GM18505 (cell line): Measurements from ENCODE around the gene KAZN.

Source experiments
- ATAC-seq: cut with Tn5 transposase; IDR thresholded peaks from one replicate; pipeline ENCODE4 v1.9.1; 2021; ENCODE audit not compliant: unreplicated experiment
- POLR2A ChIP-seq: IDR thresholded peaks from 4 replicates; pipeline ENCODE4 v1.6.1; 2011; ENCODE audit warnings: borderline replicate concordance; ENCODE audit not compliant: insufficient read depth, insufficient read length; ENCODE audit errors: extremely low read depth

KAZN gene

GRCh38 chr1:15075175-15075574, 476.7 kb downstream of the KAZN start:
- no peak for TF ChIP-seq POLR2A
- ATAC-seq, result no peak

- TF ChIP-seq POLR2A, result no peak
- no peak for ATAC-seq
These were observed 477.3 kb downstream of the KAZN start for GRCh38 chr1:15075817-15076216.

GRCh38 chr1:15076807-15077206, 478.3 kb downstream of the KAZN start:
- no peak for ATAC-seq
- no peak for TF ChIP-seq POLR2A

- no peak for ATAC-seq
These were observed 478.9 kb downstream of the KAZN start for GRCh38 chr1:15077384-15077783.

GRCh38 chr1:15080328-15081007, 482.0 kb downstream of the KAZN start:
- no peak for TF ChIP-seq POLR2A
- no peak for ATAC-seq

More at GRCh38 chr1:15077384-15077783, 478.9 kb downstream of the KAZN start:
- no peak for TF ChIP-seq POLR2A

- no peak for TF ChIP-seq POLR2A
- ATAC-seq, result no peak
These were observed 482.6 kb downstream of the KAZN start for GRCh38 chr1:15081102-15081501.

DNA sequence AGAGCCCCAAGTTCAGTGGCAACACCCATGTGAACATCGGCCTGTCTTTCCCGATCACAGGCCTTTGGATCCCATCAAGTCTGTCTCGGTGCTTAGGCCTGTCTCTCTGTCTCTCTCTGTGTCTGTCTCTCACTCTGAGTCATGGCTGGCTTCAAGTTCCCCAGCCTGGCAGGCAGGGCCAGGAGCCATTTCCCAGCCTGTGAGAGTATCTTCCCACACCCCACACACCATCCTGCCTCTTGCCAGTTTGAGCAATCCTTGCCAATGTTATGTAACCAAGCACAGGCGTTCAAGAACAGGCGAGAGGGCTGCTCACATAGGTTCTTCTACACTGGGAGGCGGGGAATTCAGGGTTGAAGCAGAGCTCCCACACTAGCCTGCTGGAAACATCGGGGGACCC, 485.1 kb downstream of the KAZN start:
- TF ChIP-seq POLR2A, result no peak
- ATAC-seq, result no peak

DNA sequence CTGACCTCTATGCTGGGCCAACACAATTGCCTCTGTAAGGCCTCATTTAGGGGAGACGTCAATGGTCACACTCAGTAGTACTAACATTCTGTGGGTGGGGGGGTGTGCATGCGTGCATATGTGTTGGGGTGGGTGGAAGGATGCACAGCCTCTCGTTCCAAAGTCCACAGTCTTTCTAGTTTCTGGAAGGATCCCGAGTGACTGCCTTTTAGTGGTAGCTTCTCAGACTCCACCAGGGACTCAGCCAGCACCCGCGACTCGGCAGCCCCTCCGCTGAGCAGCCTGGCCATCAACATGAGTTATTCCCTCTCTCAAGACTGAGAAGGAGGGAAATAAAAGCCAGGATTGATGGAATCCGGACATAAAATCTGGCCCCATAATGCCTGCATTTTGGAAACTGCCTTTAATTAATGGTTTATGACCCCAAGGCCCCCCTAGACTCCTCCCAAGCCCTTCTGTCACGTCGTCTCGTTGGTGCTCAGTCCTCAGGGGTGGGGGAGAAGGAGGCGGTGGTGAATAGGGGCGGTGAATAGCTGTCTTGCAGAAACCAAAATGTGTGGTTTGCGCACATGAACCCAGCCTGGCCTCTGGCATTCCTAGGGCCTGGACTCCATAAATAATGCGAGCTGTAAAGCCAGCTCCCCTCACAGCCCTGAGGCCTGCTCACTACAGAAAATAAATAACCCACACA, 489.9 kb downstream of the KAZN start:
- TF ChIP-seq POLR2A, result no peak
- ATAC-seq, result no peak

GRCh38 chr1:15089258-15089992, 490.9 kb downstream of the KAZN start:
- ATAC-seq, result no peak
- TF ChIP-seq POLR2A, result no peak

DNA sequence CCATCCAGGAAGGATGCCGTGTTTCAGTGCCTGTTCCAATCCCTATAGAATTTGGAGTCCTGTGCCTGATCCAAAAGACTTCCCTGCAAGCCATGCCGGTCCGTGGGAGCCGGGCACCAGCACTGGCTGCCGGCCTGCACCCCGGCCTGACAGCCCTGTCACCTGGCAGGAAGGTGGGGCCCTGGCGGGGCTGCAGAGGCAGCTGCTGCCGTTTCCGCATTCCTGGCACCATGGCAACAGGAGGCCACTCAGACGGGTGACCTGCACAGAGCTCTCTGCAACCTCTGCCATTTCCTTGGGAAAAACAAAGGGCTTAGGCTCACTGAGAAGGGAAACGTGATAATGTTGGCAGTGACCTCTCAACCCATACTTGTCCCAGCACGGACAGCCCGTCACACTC, 491.9 kb downstream of the KAZN start:
- no peak for TF ChIP-seq POLR2A
- ATAC-seq, result no peak

GRCh38 chr1:15094056-15094455, 495.6 kb downstream of the KAZN start:
- ATAC-seq, result no peak
- TF ChIP-seq POLR2A, result no peak

- no peak for ATAC-seq
- no peak for TF ChIP-seq POLR2A
These were observed 496.4 kb downstream of the KAZN start for GRCh38 chr1:15094719-15095495.

GRCh38 chr1:15095496-15095875, 497.0 kb downstream of the KAZN start:
- TF ChIP-seq POLR2A, result no peak
- no peak for ATAC-seq
